ENCODE results near the gene HBA2. TPM values are rescaled to one million over a fixed set of nuclear protein-coding genes. Genes with fewer than 3 reads are reported as not detected.
"Not testable (repeated sequence)": the region's sequence is repeated elsewhere in the genome, so short reads cannot be mapped to it uniquely, and the experiment has no call there.

The HBA2 gene
- total RNA-seq, 2 donors from 2014 or later: not detected

- H3K9me3 Mint-ChIP-seq: no peaks in the 10 kb centered on the region
- ATAC-seq (no peak), DNase-seq (ENCODE audit: low spot score) (no peak)
- H3K4me1 Mint-ChIP-seq (ENCODE audit: low read depth in 2 of 2): peaks cover 0 to 5% of the 10 kb centered on the region in 2 donors
- no peaks in the 10 kb centered on the region for H3K36me3 Mint-ChIP-seq
- no peak overlapping the region for H3K27ac Mint-ChIP-seq
- H3K4me3 Mint-ChIP-seq: peak overlapping the region; percentile 25
- peaks cover 32 to 34% of the 10 kb centered on the region in 2 donors for H3K27me3 Mint-ChIP-seq
Measured at GRCh38 chr16:175011-175949, 2.6 kb downstream of the HBA2 start.

GRCh38 chr16:176006-176405, 3.3 kb downstream of the HBA2 start:
- not testable (repeated sequence) for DNase-seq (ENCODE audit: low spot score); H3K4me3 Mint-ChIP-seq; H3K27ac Mint-ChIP-seq; ATAC-seq; H3K36me3 Mint-ChIP-seq; H3K4me1 Mint-ChIP-seq (ENCODE audit: low read depth in 2 of 2); H3K9me3 Mint-ChIP-seq
- H3K27me3 Mint-ChIP-seq: peaks cover 25 to 29% of the 10 kb centered on the region in 2 donors

GRCh38 chr16:176477-177382, 4.1 kb downstream of the HBA2 start, which contains the start of gene HBA1:
HBA1 (plus strand) TSS chr16:176680; CDS start chr16:176717, 37 bp downstream.
- H3K4me3 Mint-ChIP-seq; H3K36me3 Mint-ChIP-seq; H3K4me1 Mint-ChIP-seq (ENCODE audit: low read depth in 2 of 2); DNase-seq (ENCODE audit: low spot score); H3K9me3 Mint-ChIP-seq; H3K27ac Mint-ChIP-seq: not testable (repeated sequence)
- peaks cover 24 to 27% of the 10 kb centered on the region in 2 donors for H3K27me3 Mint-ChIP-seq
- peak; percentile 47 to 70 for ATAC-seq

- Mint-ChIP-seq H3K4me3 (no peak overlapping the region), H3K27me3 (peaks cover 24 to 25% of the 10 kb centered on the region in 2 donors)
Measured at GRCh38 chr16:177394-177822, 4.7 kb downstream of the HBA2 start.

GRCh38 chr16:177981-178667, 5.4 kb downstream of the HBA2 start:
- no peak for ATAC-seq
- Mint-ChIP-seq H3K27ac (no peak overlapping the region), H3K4me3 (no peak overlapping the region), H3K4me1 (ENCODE audit: low read depth in 2 of 2) (peaks cover 0 to 9% of the 10 kb centered on the region in 2 donors), H3K9me3 (no peaks in the 10 kb centered on the region), H3K27me3 (peaks cover 24 to 25% of the 10 kb centered on the region in 2 donors), H3K36me3 (no peaks in the 10 kb centered on the region)
- DNase-seq (ENCODE audit: low spot score): peak; percentile 32

More at GRCh38 chr16:177394-177822, 4.7 kb downstream of the HBA2 start:
- no peak overlapping the region for H3K27ac Mint-ChIP-seq
- no peaks in the 10 kb centered on the region for H3K9me3 Mint-ChIP-seq
- no peaks in the 10 kb centered on the region for H3K36me3 Mint-ChIP-seq
- no peak for DNase-seq (ENCODE audit: low spot score)
- ATAC-seq: no peak
- H3K4me1 Mint-ChIP-seq (ENCODE audit: low read depth in 2 of 2): peaks cover 0 to 9% of the 10 kb centered on the region in 2 donors

GRCh38 chr16:178668-179015, 6.0 kb downstream of the HBA2 start:
- no peak overlapping the region for H3K4me3 Mint-ChIP-seq
- H3K4me1 Mint-ChIP-seq (ENCODE audit: low read depth in 2 of 2): peaks cover 0 to 6% of the 10 kb centered on the region in 2 donors
- no peaks in the 10 kb centered on the region for H3K9me3 Mint-ChIP-seq
- H3K27me3 Mint-ChIP-seq: peaks cover 23 to 24% of the 10 kb centered on the region in 2 donors
- DNase-seq (ENCODE audit: low spot score) (no peak), ATAC-seq (no peak)
- H3K27ac Mint-ChIP-seq: no peak overlapping the region
- H3K36me3 Mint-ChIP-seq: no peaks in the 10 kb centered on the region

GRCh38 chr16:179211-180092, 6.8 kb downstream of the HBA2 start:
- Mint-ChIP-seq H3K27ac (no peak overlapping the region), H3K4me1 (ENCODE audit: low read depth in 2 of 2) (peaks cover 0 to 6% of the 10 kb centered on the region in 2 donors), H3K36me3 (no peaks in the 10 kb centered on the region), H3K27me3 (peaks cover 22 to 23% of the 10 kb centered on the region in 2 donors), H3K4me3 (no peak overlapping the region), H3K9me3 (no peaks in the 10 kb centered on the region)
- ATAC-seq: no peak
- DNase-seq (ENCODE audit: low spot score): no peak

GRCh38 chr16:180101-180675, 7.5 kb downstream of the HBA2 start, which contains the start of gene HBQ1:
HBQ1 (plus strand) TSS chr16:180459; CDS start chr16:180487, 28 bp downstream.
- H3K36me3 Mint-ChIP-seq: no peaks in the 10 kb centered on the region
- no peak within 1 kb of the TSS for H3K4me3 Mint-ChIP-seq
- peaks cover 15 to 16% of the 10 kb centered on the region in 2 donors for H3K27me3 Mint-ChIP-seq
- H3K9me3 Mint-ChIP-seq: no peaks in the 10 kb centered on the region
- H3K27ac Mint-ChIP-seq: no peak within 1 kb of the TSS
- DNase-seq (ENCODE audit: low spot score): no peak
- H3K4me1 Mint-ChIP-seq (ENCODE audit: low read depth in 2 of 2): peaks cover 0 to 3% of the 10 kb centered on the region in 2 donors
- peak; percentile 15 to 32 for ATAC-seq

- Mint-ChIP-seq H3K4me1 (ENCODE audit: low read depth in 2 of 2) (peaks cover 0 to 3% of the 10 kb centered on the region in 2 donors), H3K4me3 (no peak overlapping the region), H3K27me3 (peaks cover 10 to 11% of the 10 kb centered on the region in 2 donors), H3K9me3 (no peaks in the 10 kb centered on the region), H3K36me3 (no peaks in the 10 kb centered on the region), H3K27ac (no peak overlapping the region)
- DNase-seq (ENCODE audit: low spot score) (peak; percentile 77), ATAC-seq (peak; percentile 82 to 86)
Measured at GRCh38 chr16:180681-181564, 8.2 kb downstream of the HBA2 start.

GRCh38 chr16:181565-182021, 8.9 kb downstream of the HBA2 start:
- ATAC-seq (no peak), DNase-seq (ENCODE audit: low spot score) (no peak)
- Mint-ChIP-seq H3K4me1 (ENCODE audit: low read depth in 2 of 2) (peaks cover 0 to 3% of the 10 kb centered on the region in 2 donors), H3K4me3 (no peak overlapping the region), H3K9me3 (no peaks in the 10 kb centered on the region), H3K27ac (no peak overlapping the region), H3K36me3 (no peaks in the 10 kb centered on the region), H3K27me3 (peaks cover 10 to 11% of the 10 kb centered on the region in 2 donors)

GRCh38 chr16:183005-183404, 10.3 kb downstream of the HBA2 start:
- no peak for DNase-seq (ENCODE audit: low spot score)
- ATAC-seq: no peak
- H3K27ac Mint-ChIP-seq: no peak overlapping the region
- H3K36me3 Mint-ChIP-seq: no peaks in the 10 kb centered on the region
- H3K9me3 Mint-ChIP-seq: no peaks in the 10 kb centered on the region
- no peak overlapping the region for H3K4me3 Mint-ChIP-seq
- peaks cover 6 to 7% of the 10 kb centered on the region in 2 donors for H3K27me3 Mint-ChIP-seq
- H3K4me1 Mint-ChIP-seq (ENCODE audit: low read depth in 2 of 2): peaks cover 0 to 3% of the 10 kb centered on the region in 2 donors
